HG02678 (cell line): ENCODE results near the gene PGAP6.
"Not testable (repeated sequence)": the region's sequence is repeated elsewhere in the genome, so short reads cannot be mapped to it uniquely, and the experiment has no call there.

Experiments
- ATAC-seq: cut with Tn5 transposase; IDR thresholded peaks from one replicate; pipeline ENCODE4 v1.9.1; 2021; ENCODE audit warnings: mild to moderate bottlenecking, moderate library complexity; ENCODE audit not compliant: unreplicated experiment

The PGAP6 gene

DNA sequence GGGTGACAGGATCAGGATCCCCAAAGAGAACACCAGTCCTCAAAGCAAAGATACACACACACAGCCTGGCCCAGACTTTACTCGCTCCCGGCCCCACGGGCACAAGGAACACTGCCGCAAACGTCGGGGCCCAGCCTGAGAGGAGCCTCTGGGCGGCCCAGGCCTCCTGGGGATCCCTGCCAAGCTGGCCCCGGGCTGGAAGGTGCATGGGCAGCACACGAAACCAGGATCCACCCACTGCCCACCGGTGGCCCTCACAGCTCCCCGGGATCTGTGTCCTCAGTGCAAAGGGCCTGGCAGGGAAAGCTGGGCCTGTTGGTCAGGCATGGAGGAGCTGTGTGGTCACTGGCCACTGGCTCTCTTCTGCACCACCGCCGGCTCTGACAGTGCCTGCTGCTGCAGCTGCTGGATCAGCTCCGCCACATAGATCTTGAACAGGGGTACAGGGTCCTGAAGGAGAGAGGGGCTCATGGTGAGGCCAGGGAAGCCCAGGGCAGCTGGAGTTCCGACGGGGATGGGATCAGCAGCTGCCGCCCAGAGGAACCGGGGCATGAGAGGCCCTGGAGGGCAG, 14.4 kb downstream of the PGAP6 start:
- no peak for ATAC-seq

DNA sequence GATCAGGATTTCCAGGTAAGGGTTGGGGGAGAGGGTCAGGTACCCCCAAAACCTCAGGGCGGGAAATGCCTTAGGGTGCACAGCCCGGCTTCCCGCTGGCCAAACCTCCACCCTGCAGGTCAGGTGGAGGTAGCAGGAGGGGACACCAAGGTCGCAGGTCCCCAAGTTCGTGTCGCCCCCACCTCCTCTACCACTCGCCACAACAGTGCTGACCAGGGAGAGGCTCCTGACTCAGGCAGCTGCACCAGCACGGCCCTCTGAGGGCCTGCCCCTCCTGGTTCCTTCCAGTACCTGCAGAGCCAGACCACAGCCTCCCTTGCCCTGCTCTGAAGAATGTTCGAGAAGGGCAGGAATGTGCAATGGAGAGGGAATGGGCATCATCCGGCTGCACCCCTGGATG, 15.3 kb downstream of the PGAP6 start:
- ATAC-seq: no peak

- ATAC-seq: no peak
Measured at GRCh38 chr16:364595-365491, 16.9 kb downstream of the PGAP6 start.

GRCh38 chr16:363766-364490, 17.9 kb downstream of the PGAP6 start:
- ATAC-seq: no peak

DNA sequence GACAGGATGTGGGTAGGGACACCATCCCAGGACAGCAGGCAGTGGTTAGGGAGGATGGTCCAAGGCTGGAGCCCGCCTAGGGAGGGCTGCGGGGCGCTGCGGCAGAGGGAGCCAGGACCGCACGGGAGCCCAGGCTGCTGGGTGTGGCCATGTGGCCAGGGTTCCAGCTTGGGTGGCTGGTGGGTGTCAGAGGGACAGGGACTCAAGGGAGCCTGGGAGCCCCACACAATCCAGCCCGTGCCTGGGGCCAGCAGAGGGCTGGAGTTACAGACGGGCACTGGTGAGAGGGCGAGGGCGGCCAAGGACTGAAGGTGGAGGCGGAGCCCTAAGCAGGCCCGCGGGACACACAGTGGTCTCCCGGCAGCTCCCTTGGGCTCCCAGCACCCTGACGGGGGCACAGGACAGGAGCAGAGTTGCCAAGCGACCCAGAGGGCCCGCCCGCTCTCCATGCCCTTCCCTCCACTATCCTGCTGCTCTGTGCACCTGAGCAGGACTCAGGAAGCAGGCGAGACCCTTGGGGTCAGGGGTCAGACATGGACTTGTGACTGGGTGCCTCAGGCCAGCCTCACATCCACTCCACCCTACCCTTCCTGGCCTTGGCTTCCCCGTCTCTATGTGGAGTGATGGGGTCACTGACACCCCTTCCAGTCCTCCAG, 18.5 kb downstream of the PGAP6 start:
- no peak for ATAC-seq

DNA sequence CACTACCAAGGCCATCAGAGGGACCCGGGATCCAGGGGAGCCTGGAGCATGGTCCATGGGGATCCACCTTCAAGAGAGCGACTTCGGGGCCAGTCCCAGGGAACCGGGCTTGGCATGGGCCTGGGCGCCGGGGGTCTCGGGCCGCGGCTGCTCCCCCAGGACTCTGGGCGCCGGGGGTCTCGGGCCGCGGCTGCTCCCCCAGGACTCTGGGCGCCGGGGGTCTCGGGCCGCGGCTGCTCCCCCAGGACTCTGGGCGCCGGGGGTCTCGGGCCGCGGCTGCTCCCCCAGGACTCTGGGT, 19.1 kb downstream of the PGAP6 start:
- ATAC-seq: not testable (repeated sequence)

GRCh38 chr16:361872-362701, 19.7 kb downstream of the PGAP6 start:
- peak; percentile 66 for ATAC-seq

- no peak for ATAC-seq
Measured at GRCh38 chr16:361341-361871, 20.4 kb downstream of the PGAP6 start.

- ATAC-seq: no peak
Measured at GRCh38 chr16:360698-361336, 21.0 kb downstream of the PGAP6 start.

DNA sequence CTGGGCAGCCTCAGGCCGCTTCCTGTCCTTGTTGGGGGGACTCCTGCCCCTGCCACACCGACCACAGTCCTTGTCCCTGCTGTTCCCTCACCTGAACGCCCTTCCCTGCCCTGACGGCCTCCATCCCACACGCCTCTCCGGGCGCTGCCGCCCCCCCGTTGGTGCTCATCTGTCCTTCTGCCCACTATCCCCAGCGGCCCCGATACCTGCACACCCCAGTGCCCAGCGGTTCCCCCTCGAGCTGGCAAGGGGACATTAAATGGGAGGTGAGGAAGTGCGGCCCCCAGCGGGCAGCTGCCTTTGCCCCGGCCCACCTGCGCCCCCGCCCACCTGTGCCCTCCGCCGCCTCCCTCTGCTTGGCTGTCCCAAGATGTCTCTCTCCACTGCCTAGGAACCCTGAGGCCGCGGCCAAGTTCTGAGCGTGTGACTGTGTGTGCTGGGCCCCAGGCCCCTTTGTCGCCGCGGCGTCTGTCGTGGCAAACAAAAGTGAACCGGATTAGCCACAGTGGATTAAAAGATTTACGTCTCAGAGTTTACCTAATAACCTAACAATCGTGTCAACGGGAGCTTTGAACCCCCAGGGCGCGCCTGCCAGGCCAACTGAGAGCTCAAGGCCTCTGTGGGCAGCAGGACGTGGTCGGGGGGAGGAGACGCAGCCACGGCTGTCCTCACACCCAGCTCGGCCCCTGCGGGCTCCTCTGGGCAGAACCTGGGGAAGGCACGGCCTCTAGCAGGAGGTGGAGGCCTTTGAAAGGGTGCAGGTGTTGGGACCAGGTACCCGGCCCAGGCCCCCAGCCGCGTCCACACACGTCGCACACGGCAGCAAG, 21.7 kb downstream of the PGAP6 start:
- ATAC-seq: no peak

- ATAC-seq: no peak
Measured at GRCh38 chr16:359067-359763, 22.6 kb downstream of the PGAP6 start.

- ATAC-seq: no peak
Measured at GRCh38 chr16:356741-357140, 25.0 kb downstream of the PGAP6 start.

DNA sequence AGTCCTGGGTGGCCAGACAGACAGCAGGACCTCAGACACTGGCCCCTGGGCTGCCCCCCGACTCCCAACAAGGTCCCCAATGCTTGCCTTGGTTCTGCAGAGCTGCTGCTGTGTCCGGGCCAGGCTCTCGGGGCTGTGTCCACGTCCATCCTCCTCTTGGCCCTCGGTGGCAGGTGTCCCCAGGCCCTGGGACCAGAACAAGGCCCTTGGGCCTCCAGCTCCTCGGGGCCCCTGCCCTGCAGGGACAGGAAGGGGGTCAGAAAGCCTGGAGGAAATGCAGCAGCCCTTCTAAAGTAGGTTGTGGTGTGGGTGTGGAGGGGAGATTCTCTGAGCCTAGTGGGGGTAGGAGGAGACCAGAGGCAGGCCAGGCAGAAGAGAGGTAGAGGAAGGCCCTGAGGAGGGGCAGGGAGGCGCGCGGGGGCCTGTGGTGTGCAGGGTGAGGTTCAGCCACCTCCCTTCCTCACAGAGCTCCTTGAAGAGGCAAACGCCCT, 26.8 kb downstream of the PGAP6 start:
- no peak for ATAC-seq

DNA sequence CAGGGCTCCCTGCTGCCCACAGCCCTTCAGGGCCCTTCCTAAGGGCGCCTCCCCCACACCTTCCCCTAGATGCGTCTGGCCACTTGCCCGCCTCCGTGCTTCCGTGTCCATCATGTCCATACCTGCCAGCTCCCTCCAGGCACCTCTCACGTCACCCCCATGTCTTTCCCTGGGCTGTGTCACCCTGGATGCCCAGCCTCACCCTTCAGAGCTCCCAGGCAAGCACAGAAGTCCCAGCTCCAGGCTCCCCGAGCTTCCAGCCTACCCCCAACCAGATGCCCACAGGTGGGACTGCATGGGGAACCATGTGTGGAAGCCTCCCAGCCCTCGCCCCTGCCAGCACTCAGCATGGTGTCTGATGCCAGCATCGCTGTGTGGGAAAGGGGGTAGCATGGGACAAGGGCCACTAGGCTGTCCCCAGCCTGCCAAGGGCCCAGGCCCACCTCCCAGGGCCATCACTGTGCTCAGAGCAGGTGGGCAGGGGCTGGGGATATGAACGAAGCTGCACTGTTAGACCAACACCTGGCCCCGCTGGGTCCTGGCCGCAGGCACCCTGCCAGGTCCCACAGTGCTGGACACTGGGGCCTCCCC, 27.4 kb downstream of the PGAP6 start:
- no peak for ATAC-seq

- ATAC-seq: no peak
Measured at GRCh38 chr16:353404-354290, 28.1 kb downstream of the PGAP6 start.

DNA sequence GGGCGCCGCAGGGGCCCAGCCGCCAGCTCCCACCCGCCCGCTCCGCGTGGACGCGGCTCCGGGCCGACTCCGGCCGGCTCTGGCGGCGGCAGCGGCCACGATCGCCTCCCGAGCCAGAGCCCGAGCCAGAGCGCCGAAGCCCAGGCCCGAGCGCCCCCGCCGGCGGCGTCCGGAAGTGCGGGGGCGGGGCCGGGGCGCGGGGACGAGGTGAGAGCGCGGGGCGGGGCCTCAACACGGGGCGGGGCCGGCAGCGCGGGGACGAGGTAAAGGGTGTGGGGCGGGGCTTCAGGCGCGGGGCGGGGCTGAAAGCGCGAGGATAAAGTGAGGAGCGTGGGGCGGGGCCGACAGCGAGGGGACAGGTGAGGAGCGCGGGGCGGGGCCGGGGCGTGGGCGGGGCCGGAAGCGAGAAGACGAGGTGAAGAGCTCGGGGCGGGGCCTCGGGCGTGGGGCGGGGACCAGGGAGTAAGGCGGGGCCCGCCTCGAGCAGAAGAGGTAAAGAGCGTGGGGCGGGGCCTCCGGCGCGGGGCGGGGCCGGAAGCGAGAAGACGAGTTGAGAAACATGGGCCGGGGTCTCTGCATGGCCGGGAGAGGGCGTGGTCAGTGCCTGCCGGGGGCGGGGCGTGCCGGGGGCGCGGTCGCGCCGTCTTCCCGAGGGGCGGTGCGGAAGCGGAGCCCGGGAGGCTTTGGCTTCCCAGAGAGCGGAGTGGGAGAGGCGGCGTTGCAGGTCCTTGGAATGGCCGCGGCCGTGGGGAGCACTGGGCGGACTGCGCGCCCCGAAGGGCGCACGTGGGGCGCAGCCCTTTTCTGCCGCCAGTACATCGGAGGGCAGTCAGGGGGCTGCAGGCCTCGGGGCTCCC, 29.0 kb downstream of the PGAP6 start, which contains the start of gene AXIN1:
Gene AXIN1 (minus strand): TSS at position 177 of the 857 bp plus-strand sequence. CDS start 5,698 bp downstream, outside the sequence.
- ATAC-seq: peak; percentile 67
